Lung (tissue), 12 donors: ENCODE data around the gene ARAP1. TPM values are rescaled to one million over a fixed set of nuclear protein-coding genes. Genes with fewer than 3 reads are reported as not detected.

ENCODE experiments used
- ATAC-seq: fragments of 200-7000 bp; cut with Tn5 transposase; one replicate; pipeline ENCODE4 v1.9.1; 2020; ENCODE audit warnings: moderate number of reproducible peaks; ENCODE audit not compliant: insufficient read depth, low FRiP score
- DNase-seq, 3 donors: peaks; one replicate each; pipeline ENCODE4 v3.0.0-alpha.2; 2013 to 2017
- H3K27ac ChIP-seq, 2 donors: one replicate each; pipeline ENCODE4 v1.5.1; 2013; ENCODE audit warnings: mild to moderate bottlenecking in 2 of 2, moderate library complexity in 2 of 2, control low read depth in 1 of 2, inconsistent platforms in 1 of 2, low read depth in 1 of 2, low read length in 1 of 2
- H3K27me3 ChIP-seq, 3 donors: one replicate each; pipeline ENCODE4 v1.5.1; 2013; ENCODE audit warnings: low read length in 2 of 3; ENCODE audit not compliant: control insufficient read depth in 3 of 3, insufficient read depth in 3 of 3
- H3K36me3 ChIP-seq, 4 donors: one replicate each; pipeline ENCODE4 v1.5.1; 2013; ENCODE audit warnings: low read length in 4 of 4, mild to moderate bottlenecking in 1 of 4, moderate library complexity in 1 of 4; ENCODE audit not compliant: control insufficient read depth in 4 of 4, insufficient read depth in 4 of 4
- H3K4me1 ChIP-seq, 5 donors: one replicate each; pipeline ENCODE4 v1.5.1; 2013; ENCODE audit warnings: low read length in 5 of 5, mild to moderate bottlenecking in 2 of 5, moderate library complexity in 1 of 5; ENCODE audit not compliant: control insufficient read depth in 5 of 5, insufficient read depth in 5 of 5
- H3K4me3 ChIP-seq: one replicate; pipeline ENCODE4 v1.5.1; 2013; ENCODE audit warnings: mild to moderate bottlenecking, control low read depth, moderate library complexity
- H3K9ac ChIP-seq, 2 donors: one replicate each; pipeline ENCODE4 v1.5.1; 2013; ENCODE audit warnings: low read length in 2 of 2, control low read depth in 1 of 2; ENCODE audit not compliant: insufficient read depth in 1 of 2
- H3K9me3 ChIP-seq, 4 donors: one replicate each; pipeline ENCODE4 v1.5.1; 2013; ENCODE audit warnings: low read length in 3 of 4, mild to moderate bottlenecking in 1 of 4, moderate library complexity in 1 of 4; ENCODE audit not compliant: control insufficient read depth in 4 of 4, insufficient read depth in 3 of 4
- WGBS, 2 donors: extraction: QIAGEN DNeasy Blood & Tissue Kit; methylation state at CpG; one replicate each; pipeline ENCODE4 v1.1.7; 2013; 5-methylcytosine and 5-hydroxymethylcytosine counted together
- polyA plus RNA-seq, 2 donors: library from polyadenylated mRNA; stranded (reverse); fragments of 200-250 nt; gene quantifications; one replicate each; pipeline ENCODE4 v1.2.1, GENCODE V29; 2013
- total RNA-seq, 2 donors: library from RNA; depleted of rRNA in 1 of 2; stranded (reverse); fragments of >200 nt in 1 of 2; gene quantifications; one replicate each; pipeline ENCODE4 v1.2.1, GENCODE V29; 2014 to 2021
- TF ChIP-seq, protein P1 (sequence below): IDR thresholded peaks from 2 replicates; pipeline ENCODE4 v1.5.1; 2012; ENCODE audit warnings: mild to moderate bottlenecking; ENCODE audit errors: control extremely low read depth, extremely low read depth
- donor health status: control.
- donor health status: control.
- donor health status: Bipolar disorder and iron deficiency.
- donor health status: healthy.
- donor health status: DM: yes; HTN: yes; CAD: no.

Gene ARAP1
- total and polyA plus RNA-seq, 4 donors: 134 to 218 (median 173) TPM

DNA sequence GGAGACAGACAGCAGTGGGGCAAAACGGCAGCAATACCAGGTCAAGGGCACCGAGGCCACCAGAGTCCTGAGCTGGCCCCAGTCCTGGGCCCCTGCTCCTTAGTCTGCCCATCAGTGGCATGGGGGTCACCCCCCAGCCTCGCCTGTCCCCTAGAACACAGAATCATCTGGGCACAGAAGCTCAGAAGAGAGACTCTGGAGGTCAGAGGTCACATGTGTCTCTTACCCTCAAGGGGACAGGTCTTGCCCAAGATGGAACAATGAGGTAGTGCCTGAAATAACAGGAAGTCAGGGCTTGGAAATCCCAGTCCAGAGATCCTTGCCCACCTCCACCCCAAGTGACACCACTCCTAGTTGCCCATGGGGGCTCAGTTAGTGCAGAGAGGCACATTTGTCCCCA is 98.6 kb downstream of the ARAP1 start:
- no peak for ATAC-seq
- WGBS, 2 donors: 74 to 89% methylated on average over 3 of the region's 3 CpGs
- H3K9ac ChIP-seq: no peak overlapping the region
- no peaks in the 10 kb centered on the region for H3K27me3 ChIP-seq
- no peak for DNase-seq
- TF ChIP-seq, protein P1, sequence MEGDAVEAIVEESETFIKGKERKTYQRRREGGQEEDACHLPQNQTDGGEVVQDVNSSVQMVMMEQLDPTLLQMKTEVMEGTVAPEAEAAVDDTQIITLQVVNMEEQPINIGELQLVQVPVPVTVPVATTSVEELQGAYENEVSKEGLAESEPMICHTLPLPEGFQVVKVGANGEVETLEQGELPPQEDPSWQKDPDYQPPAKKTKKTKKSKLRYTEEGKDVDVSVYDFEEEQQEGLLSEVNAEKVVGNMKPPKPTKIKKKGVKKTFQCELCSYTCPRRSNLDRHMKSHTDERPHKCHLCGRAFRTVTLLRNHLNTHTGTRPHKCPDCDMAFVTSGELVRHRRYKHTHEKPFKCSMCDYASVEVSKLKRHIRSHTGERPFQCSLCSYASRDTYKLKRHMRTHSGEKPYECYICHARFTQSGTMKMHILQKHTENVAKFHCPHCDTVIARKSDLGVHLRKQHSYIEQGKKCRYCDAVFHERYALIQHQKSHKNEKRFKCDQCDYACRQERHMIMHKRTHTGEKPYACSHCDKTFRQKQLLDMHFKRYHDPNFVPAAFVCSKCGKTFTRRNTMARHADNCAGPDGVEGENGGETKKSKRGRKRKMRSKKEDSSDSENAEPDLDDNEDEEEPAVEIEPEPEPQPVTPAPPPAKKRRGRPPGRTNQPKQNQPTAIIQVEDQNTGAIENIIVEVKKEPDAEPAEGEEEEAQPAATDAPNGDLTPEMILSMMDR: no peak
- H3K4me1 ChIP-seq: peaks cover 0 to 4% (median 0%) of the 10 kb centered on the region in 5 donors
- H3K4me3 ChIP-seq: no peak overlapping the region
- H3K9me3 ChIP-seq: no peaks in the 10 kb centered on the region
- no peak overlapping the region for H3K27ac ChIP-seq
- no peaks in the 10 kb centered on the region for H3K36me3 ChIP-seq

- TF ChIP-seq, protein P1: no peak
- DNase-seq (no peak), ATAC-seq (no peak)
- H3K9ac ChIP-seq: no peak overlapping the region
- peaks cover 0 to 4% (median 0%) of the 10 kb centered on the region in 5 donors for H3K4me1 ChIP-seq
- H3K9me3 ChIP-seq: no peaks in the 10 kb centered on the region
- 74 to 78% methylated on average over 13 of the region's 13 CpGs for WGBS, 2 donors
- no peaks in the 10 kb centered on the region for H3K27me3 ChIP-seq
- H3K4me3 ChIP-seq: no peak overlapping the region
- H3K27ac ChIP-seq: no peak overlapping the region
- no peaks in the 10 kb centered on the region for H3K36me3 ChIP-seq
These were observed 99.2 kb downstream of the ARAP1 start for GRCh38 chr11:72652873-72653630.

DNA sequence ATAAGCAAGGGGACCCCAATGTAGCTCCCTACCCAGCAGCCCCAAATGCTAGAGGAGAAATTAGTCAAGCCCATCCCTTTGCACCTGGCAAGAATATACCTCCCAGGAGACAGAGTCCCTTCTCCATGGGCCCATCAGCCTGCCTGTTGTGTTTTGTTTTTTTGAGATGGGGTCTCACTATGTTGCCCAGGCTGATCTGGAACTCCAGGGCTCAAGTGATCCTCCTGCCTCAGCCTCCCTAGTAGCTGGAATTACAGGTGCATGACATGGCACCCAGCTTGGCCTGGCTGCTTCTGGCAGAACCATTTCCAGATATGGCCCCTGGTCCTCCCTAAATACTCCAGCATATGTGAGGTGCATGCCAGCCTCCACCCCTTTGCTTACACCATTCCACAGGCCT is 100.1 kb downstream of the ARAP1 start:
- no peaks in the 10 kb centered on the region for H3K36me3 ChIP-seq
- H3K9ac ChIP-seq: no peak overlapping the region
- ATAC-seq (no peak), DNase-seq (no peak)
- H3K4me1 ChIP-seq: peaks cover 0 to 4% (median 0%) of the 10 kb centered on the region in 5 donors
- TF ChIP-seq, protein P1: no peak
- H3K4me3 ChIP-seq: no peak overlapping the region
- no peaks in the 10 kb centered on the region for H3K9me3 ChIP-seq
- no peak overlapping the region for H3K27ac ChIP-seq
- H3K27me3 ChIP-seq: peaks cover 0 to 3% (median 0%) of the 10 kb centered on the region in 3 donors
